Kidney (tissue), 14 donors: Measurements from ENCODE around the gene CHODL. TPM values are rescaled to one million over a fixed set of nuclear protein-coding genes. Genes with fewer than 3 reads are reported as not detected.

Source experiments
- DNase-seq, 5 donors: peaks; one replicate each; pipeline ENCODE4 v3.0.0-alpha.2; 2013 to 2020
- FAIRE-seq: peaks from 2 replicates; lab custom pipeline; 2012; peaks lifted over from hg19 to GRCh38; lab: Jason Lieb, UNC
- H3K27ac ChIP-seq, 2 donors: one replicate each; pipeline ENCODE4 v1.7.0; 2013; ENCODE audit warnings: low read depth in 2 of 2, low read length in 2 of 2, inconsistent platforms in 1 of 2
- H3K27me3 ChIP-seq: one replicate; pipeline ENCODE4 v1.7.1; 2013; ENCODE audit warnings: low read length, inconsistent platforms; ENCODE audit not compliant: control insufficient read depth, insufficient read depth
- H3K36me3 ChIP-seq, 3 donors: one replicate each; pipeline versions ENCODE4 v1.7.0 to v1.7.1; 2013; ENCODE audit warnings: low read length in 3 of 3, control low read depth in 1 of 3, inconsistent platforms in 1 of 3; ENCODE audit not compliant: insufficient read depth in 3 of 3, control insufficient read depth in 2 of 3
- H3K4me1 ChIP-seq, 3 donors: one replicate each; pipeline versions ENCODE4 v1.7.0 to v1.7.1; 2013; ENCODE audit warnings: low read length in 3 of 3, inconsistent platforms in 1 of 3, low read depth in 1 of 3; ENCODE audit not compliant: control insufficient read depth in 2 of 3, insufficient read depth in 2 of 3
- H3K4me3 ChIP-seq, 3 donors: one replicate each; pipeline versions ENCODE4 v1.7.0 to v1.8.1; 2013; ENCODE audit warnings: low read length in 3 of 3, control low read depth in 1 of 3, inconsistent platforms in 1 of 3
- H3K9ac ChIP-seq, 3 donors: one replicate each; pipeline versions ENCODE4 v1.7.0 to v1.7.1; 2013; ENCODE audit warnings: low read length in 3 of 3, control low read depth in 1 of 3, inconsistent platforms in 1 of 3
- H3K9me3 ChIP-seq, 3 donors: one replicate each; pipeline versions ENCODE4 v1.7.0 to v1.7.1; 2013; ENCODE audit warnings: low read length in 3 of 3, control low read depth in 1 of 3, inconsistent platforms in 1 of 3; ENCODE audit not compliant: control insufficient read depth in 2 of 3, insufficient read depth in 1 of 3
- CTCF ChIP-seq: IDR thresholded peaks from 3 replicates; pipeline ENCODE4 v1.5.1; 2012; ENCODE audit warnings: mild to moderate bottlenecking, moderate library complexity, borderline replicate concordance; ENCODE audit not compliant: insufficient read depth; ENCODE audit errors: extremely low read depth
- intact Hi-C: fragments of 100-400 bp; cut with DNase I; formaldehyde crosslinking; loops from one replicate; pipeline ENCODE4 v1.11.1; 2022
- polyA plus RNA-seq: library from polyadenylated mRNA; stranded (reverse); fragments of 350-450 nt; fragmentation: Illumina TruSeq; extraction: RNeasy Lipid Tissue Mini Kit (QIAGEN cat#74804); gene quantifications from one replicate; pipeline ENCODE4 v1.2.3, GENCODE V29; 2014; ENCODE audit warnings: low read depth, low replicate concordance; ENCODE audit not compliant: insufficient read depth
- total RNA-seq: library from RNA; stranded (reverse); fragmentation: NEBNext Ultra II Directional; extraction: Animal tissue kit (Norgen Biotek cat#: 25700); gene quantifications from one replicate; pipeline ENCODE4 v1.2.1, GENCODE V29; 2021
- donor health status: control.
- donor health status: control.
- donor health status: control.
- donor health status: control.
- donor health status: control.
- donor health status: DM: yes; HTN: yes; CAD: no.
- donor health status: Normal renal cell carcinoma (clear cell type).

CHODL gene
- total and polyA plus RNA-seq, 2 donors from 2014 or later: 1.8 to 2.0 TPM

DNA sequence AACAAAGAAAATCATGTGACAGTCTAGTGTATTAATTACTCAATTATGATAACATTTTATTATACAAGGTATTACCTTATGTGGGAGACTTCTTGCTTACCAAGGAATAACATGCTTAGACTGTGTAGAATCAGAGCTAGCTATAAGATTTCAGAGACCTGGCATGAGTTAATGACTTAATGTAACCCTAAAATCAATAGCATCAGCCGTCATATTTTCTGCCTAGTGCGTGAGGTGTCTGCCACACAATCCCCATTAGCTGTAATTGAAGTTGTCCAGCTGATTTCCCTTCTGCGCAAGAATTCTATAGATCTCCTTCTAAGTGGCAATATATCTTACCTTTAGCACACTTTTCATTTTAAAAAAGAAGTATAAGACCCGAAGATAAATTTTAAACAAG lies 28.8 kb downstream of the CHODL start:
- H3K27ac ChIP-seq: no peak overlapping the region
- no peak for DNase-seq
- intact Hi-C loops: no loop called here
- no peaks in the 10 kb centered on the region for H3K36me3 ChIP-seq
- H3K4me1 ChIP-seq: no peaks in the 10 kb centered on the region
- H3K9me3 ChIP-seq: no peaks in the 10 kb centered on the region
- H3K27me3 ChIP-seq: no peaks in the 10 kb centered on the region
- TF ChIP-seq CTCF: no peak
- H3K4me3 ChIP-seq: no peak overlapping the region
- no peak for FAIRE-seq
- H3K9ac ChIP-seq: no peak overlapping the region

- Histone ChIP-seq H3K9me3 (no peaks in the 10 kb centered on the region), H3K27me3 (no peaks in the 10 kb centered on the region), H3K9ac (no peak overlapping the region), H3K4me3 (no peak overlapping the region), H3K4me1 (no peaks in the 10 kb centered on the region), H3K36me3 (no peaks in the 10 kb centered on the region), H3K27ac (no peak overlapping the region)
- DNase-seq (no peak), FAIRE-seq (no peak)
- no peak for TF ChIP-seq CTCF
- intact Hi-C loops: no loop called here
Measured at GRCh38 chr21:18274370-18274769, 29.7 kb downstream of the CHODL start.

GRCh38 chr21:18275781-18276180 lies 31.1 kb downstream of the CHODL start:
- no peaks in the 10 kb centered on the region for H3K4me1 ChIP-seq
- H3K4me3 ChIP-seq: no peak overlapping the region
- DNase-seq (no peak), FAIRE-seq (no peak)
- H3K9me3 ChIP-seq: no peaks in the 10 kb centered on the region
- H3K36me3 ChIP-seq: no peaks in the 10 kb centered on the region
- intact Hi-C loops: no loop called here
- H3K9ac ChIP-seq: no peak overlapping the region
- no peaks in the 10 kb centered on the region for H3K27me3 ChIP-seq
- no peak overlapping the region for H3K27ac ChIP-seq
- TF ChIP-seq CTCF: no peak

DNA sequence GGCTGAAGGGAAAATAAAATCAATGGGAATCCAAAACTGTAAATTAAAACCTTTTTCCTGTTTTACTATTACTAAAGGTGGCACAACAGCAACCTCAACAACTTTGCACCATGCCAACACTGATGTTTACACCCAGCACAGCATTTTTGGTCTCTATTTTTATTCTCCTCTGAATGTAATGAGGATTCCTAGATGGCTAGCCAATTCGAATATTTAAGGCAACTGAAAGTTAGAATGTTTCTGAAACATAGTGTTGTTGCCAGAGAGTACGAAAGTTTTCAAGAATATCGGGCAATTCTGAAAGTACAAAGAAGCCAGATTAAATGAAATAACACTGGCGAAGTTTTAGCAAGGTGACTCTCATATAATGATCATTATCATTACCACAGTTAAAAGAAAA lies 40.7 kb downstream of the CHODL start:
- intact Hi-C loops: no loop called here
- DNase-seq (no peak), FAIRE-seq (no peak)
- Histone ChIP-seq H3K27ac (no peak overlapping the region), H3K9me3 (no peaks in the 10 kb centered on the region), H3K4me3 (no peak overlapping the region), H3K4me1 (no peaks in the 10 kb centered on the region), H3K9ac (no peak overlapping the region), H3K27me3 (no peaks in the 10 kb centered on the region), H3K36me3 (no peaks in the 10 kb centered on the region)
- no peak for TF ChIP-seq CTCF
